ENCODE measurements around the gene LHX4.

Gene LHX4

GRCh38 chr1:180229483-180230415, at the start of gene LHX4:
Gene LHX4, plus strand, starts transcription at chr1:180230264. Its CDS starts 266 bp downstream, at chr1:180230530.
- DNase-seq, result no peak

GRCh38 chr1:180181048-180181447, 49.0 kb upstream of the LHX4 start:
- DNase-seq, result no peak

GRCh38 chr1:180181996-180182642, 47.9 kb upstream of the LHX4 start:
- DNase-seq, result no peak

- DNase-seq, result no peak
Measured at GRCh38 chr1:180182643-180183311, 47.3 kb upstream of the LHX4 start.

- no peak for DNase-seq
Measured at GRCh38 chr1:180183426-180183825, 46.6 kb upstream of the LHX4 start.

GRCh38 chr1:180184041-180184440, 46.0 kb upstream of the LHX4 start:
- DNase-seq, result no peak

GRCh38 chr1:180185281-180185680, 44.8 kb upstream of the LHX4 start:
- no peak for DNase-seq

- no peak for DNase-seq
Measured at GRCh38 chr1:180185971-180186645, 44.0 kb upstream of the LHX4 start.

- no peak for DNase-seq
Measured at GRCh38 chr1:180186831-180187230, 43.2 kb upstream of the LHX4 start.

GRCh38 chr1:180187626-180188025, 42.4 kb upstream of the LHX4 start:
- no peak for DNase-seq

- DNase-seq, result peak; percentile 7
Measured at GRCh38 chr1:180188091-180188506, 42.0 kb upstream of the LHX4 start.

- no peak for DNase-seq
Measured at GRCh38 chr1:180188684-180189175, 41.3 kb upstream of the LHX4 start.

- DNase-seq, result no peak
Measured at GRCh38 chr1:180190091-180190490, 40.0 kb upstream of the LHX4 start.

- no peak for DNase-seq
Measured at GRCh38 chr1:180192172-180192571, 37.9 kb upstream of the LHX4 start.

GRCh38 chr1:180193141-180194047, 36.7 kb upstream of the LHX4 start:
- DNase-seq, result no peak

GRCh38 chr1:180194048-180194425, 36.0 kb upstream of the LHX4 start:
- DNase-seq, result no peak

- DNase-seq, result no peak
Measured at GRCh38 chr1:180194546-180195207, 35.4 kb upstream of the LHX4 start.

GRCh38 chr1:180195401-180195800, 34.7 kb upstream of the LHX4 start:
- DNase-seq, result no peak

GRCh38 chr1:180195916-180196315, 34.1 kb upstream of the LHX4 start:
- DNase-seq, result no peak

GRCh38 chr1:180196436-180197003, 33.5 kb upstream of the LHX4 start:
- DNase-seq, result no peak

- DNase-seq, result no peak
Measured at GRCh38 chr1:180197231-180197630, 32.8 kb upstream of the LHX4 start.
